ENCODE measurements around the gene SPAG16. TPM values are rescaled to one million over a fixed set of nuclear protein-coding genes. Genes with fewer than 3 reads are reported as not detected.

The SPAG16 gene
- total RNA-seq, 1 donor, result 35.2 TPM

- DNase-seq (ENCODE audit: low read depth), result no peak
- H3K4me3 ChIP-seq (ENCODE audit: low read depth, low read length), result no peak overlapping the region
- TF ChIP-seq CTCF (IDR thresholded peaks at IDR 0.05; ENCODE audit: insufficient read depth, low read length), result no peak
These were observed 167.4 kb downstream of the SPAG16 start for GRCh38 chr2:213451542-213452239.

- no peak for TF ChIP-seq CTCF (IDR thresholded peaks at IDR 0.05; ENCODE audit: insufficient read depth, low read length)
- no peak for DNase-seq (ENCODE audit: low read depth)
- no peak overlapping the region for H3K4me3 ChIP-seq (ENCODE audit: low read depth, low read length)
These were observed 171.2 kb downstream of the SPAG16 start for GRCh38 chr2:213455316-213456008.

GRCh38 chr2:213475433-213475832 is 191.2 kb downstream of the SPAG16 start:
- no peak for TF ChIP-seq CTCF (IDR thresholded peaks at IDR 0.05; ENCODE audit: insufficient read depth, low read length)
- DNase-seq (ENCODE audit: low read depth), result no peak

GRCh38 chr2:213476641-213477040 is 192.4 kb downstream of the SPAG16 start:
- DNase-seq (ENCODE audit: low read depth), result no peak

More at GRCh38 chr2:213475433-213475832, 191.2 kb downstream of the SPAG16 start:
- no peak overlapping the region for H3K4me3 ChIP-seq (ENCODE audit: low read depth, low read length)

GRCh38 chr2:213490087-213490486 is 205.8 kb downstream of the SPAG16 start:
- TF ChIP-seq CTCF (IDR thresholded peaks at IDR 0.05; ENCODE audit: insufficient read depth, low read length), result no peak
- DNase-seq (ENCODE audit: low read depth), result no peak
- no peak overlapping the region for H3K4me3 ChIP-seq (ENCODE audit: low read depth, low read length)

More at GRCh38 chr2:213476641-213477040, 192.4 kb downstream of the SPAG16 start:
- no peak for TF ChIP-seq CTCF (IDR thresholded peaks at IDR 0.05; ENCODE audit: insufficient read depth, low read length)
- H3K4me3 ChIP-seq (ENCODE audit: low read depth, low read length), result no peak overlapping the region

- no peak for DNase-seq (ENCODE audit: low read depth)
- TF ChIP-seq CTCF (IDR thresholded peaks at IDR 0.05; ENCODE audit: insufficient read depth, low read length), result no peak
- no peak overlapping the region for H3K4me3 ChIP-seq (ENCODE audit: low read depth, low read length)
These were observed 207.1 kb downstream of the SPAG16 start for GRCh38 chr2:213491376-213491775.
